Measurements from ENCODE around the gene PCGF3.

DNA sequence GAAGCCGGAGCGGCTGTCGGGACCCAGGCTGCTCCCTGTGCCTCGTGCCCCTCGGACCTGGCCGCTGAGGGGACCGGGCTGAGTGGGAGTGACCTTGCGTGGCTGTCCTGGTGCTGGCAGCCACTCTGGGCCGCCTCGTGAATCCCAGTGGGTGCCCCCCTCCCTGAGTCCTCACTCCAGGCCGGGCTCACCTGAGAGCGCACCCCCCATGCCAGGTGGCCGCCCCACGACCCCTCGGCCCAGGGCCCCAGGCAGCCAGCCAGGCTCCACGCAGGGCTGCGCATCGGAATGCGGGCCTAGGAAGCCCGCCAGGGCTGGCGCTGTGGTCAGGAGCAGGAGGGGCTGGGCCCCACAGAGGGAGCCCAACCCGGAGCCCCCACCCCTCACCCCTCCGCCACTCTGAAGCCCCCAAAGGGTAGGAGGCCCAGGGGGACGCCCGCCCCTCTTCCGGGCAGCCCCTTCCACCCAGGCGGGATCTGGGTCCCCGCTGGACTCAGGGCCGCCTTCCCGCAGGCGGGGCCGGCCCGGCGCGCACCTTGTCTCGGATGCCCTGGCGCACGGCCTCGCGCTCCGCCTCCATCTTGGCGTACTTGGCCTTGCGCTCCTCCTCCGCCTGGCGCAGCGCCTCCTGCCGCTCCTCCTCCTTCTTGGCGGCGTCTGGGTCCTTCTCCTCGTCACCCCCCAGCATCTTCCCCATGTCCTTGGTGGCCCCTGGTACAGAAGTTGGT lies 86.4 kb downstream of the PCGF3 start:
- TF ChIP-seq TAF1 (IDR thresholded peaks at IDR 0.05; ENCODE audit: borderline replicate concordance, insufficient read depth, low read length), result no peak
- TF ChIP-seq SIN3A (IDR thresholded peaks at IDR 0.05; ENCODE audit: borderline replicate concordance, insufficient read depth, low read length), result no peak
